IPS-NIHi7 (cell line): ENCODE data around the gene WWP2.
"Not testable (repeated sequence)": the region's sequence is repeated elsewhere in the genome, so short reads cannot be mapped to it uniquely, and the experiment has no call there.

Experiments used
- DNase-seq: peaks from one replicate; pipeline ENCODE4 v3.0.0; 2012; ENCODE audit warnings: mixed read lengths; ENCODE audit errors: extremely low spot score

WWP2 gene

GRCh38 chr16:69794486-69794885 is 32.4 kb downstream of the WWP2 start:
- no peak for DNase-seq

DNA sequence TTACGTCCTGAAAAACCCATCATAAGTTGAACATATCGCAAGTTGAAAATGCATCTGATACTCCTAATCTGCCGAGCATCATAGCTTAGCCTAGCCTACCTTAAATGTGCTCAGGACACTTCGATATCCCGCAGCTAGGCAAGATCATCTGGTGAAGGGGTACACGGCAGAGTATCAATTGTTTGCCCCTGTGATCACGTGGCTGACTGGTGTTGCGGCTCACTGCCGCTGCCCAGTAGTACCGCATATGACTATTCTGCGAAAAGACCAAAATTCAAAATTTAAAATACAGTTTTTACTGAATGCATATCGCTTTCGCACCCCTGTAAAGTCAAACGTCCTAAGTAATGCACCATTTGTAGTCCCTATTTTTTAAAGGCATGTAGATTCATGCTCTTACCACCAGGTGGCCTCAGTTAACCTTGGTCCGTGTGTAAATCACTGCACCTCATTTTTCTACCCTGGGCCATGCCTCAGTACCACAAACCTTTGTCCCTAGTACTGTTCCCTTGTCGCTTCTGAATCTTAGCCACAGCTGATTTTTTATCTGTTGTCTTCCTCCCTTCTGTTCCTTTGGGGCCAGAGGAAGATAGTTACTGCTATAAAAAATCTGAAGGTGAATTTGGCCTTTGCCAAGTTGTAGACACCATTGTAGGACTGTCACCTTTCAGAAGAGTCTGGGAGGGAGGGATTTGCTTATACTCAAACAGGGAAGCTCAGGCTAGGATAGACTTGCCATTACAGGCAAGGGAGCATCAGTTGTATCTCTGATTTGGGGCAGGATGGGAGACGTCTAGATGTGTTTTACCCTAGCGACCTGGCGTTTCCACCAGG is 34.4 kb downstream of the WWP2 start:
- peak; percentile 76 for DNase-seq

GRCh38 chr16:69798466-69798865 is 36.3 kb downstream of the WWP2 start:
- no peak for DNase-seq

GRCh38 chr16:69799611-69800031 is 37.5 kb downstream of the WWP2 start:
- no peak for DNase-seq

GRCh38 chr16:69804297-69804696 is 42.2 kb downstream of the WWP2 start:
- DNase-seq = no peak

DNA sequence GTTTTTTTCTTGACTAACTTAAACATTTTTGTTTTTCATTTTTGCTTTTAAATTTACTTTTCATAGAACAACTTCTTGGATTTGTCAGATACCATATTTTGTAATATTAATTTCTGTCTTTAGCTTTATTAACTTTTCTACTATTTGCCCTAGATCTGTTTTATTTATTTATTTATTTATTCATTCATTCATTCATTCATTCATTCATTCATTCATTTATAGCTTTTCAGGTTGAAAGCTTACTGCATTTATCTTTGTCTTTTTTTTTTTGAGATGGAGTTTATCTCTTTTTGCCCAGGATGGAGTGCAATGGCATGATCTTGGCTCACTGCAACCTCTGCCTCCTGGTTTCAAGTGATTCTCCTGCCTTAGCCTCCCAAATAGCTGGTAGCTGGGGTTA is 44.6 kb downstream of the WWP2 start:
- not testable (repeated sequence) for DNase-seq

DNA sequence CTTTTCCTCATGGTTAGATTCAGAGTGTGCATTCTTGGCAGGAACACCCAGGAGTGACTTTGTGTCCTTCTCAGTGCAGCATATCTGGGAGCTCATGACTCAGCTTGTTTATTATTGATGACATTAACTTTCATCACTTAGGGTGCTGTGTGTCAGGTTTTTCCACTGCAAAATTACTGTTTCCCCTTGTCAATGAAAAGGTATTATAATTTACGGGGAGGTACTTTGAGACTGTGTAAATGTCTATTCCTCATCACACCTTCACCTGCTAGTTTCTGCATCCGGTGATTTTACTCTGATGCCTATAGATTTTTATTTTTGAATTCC is 50.5 kb downstream of the WWP2 start:
- DNase-seq = no peak

- no peak for DNase-seq
These were observed 51.9 kb downstream of the WWP2 start for GRCh38 chr16:69814078-69814477.

DNA sequence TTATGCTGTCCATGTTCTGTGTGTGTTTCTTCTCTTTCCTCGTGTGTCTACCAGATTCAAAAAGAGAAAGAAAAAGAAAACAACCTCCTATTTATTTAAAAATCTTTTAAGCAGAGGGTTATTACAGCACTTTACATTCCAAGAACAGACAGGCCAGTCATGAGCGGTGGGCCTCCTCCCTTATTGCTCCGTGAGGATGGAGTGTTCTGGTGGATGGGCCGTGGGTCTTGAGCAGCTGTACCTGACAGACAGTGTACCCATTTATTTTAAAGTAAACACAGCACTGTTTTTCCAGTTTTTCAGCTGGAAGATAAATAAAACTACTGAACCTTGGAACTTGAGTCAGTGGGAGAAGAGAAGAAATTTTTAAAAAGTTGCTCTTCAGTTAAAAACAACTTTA is 52.4 kb downstream of the WWP2 start:
- DNase-seq = no peak

- DNase-seq = not testable (repeated sequence)
These were observed 53.2 kb downstream of the WWP2 start for GRCh38 chr16:69815216-69815883.

GRCh38 chr16:69816996-69817395 is 54.9 kb downstream of the WWP2 start:
- no peak for DNase-seq

DNA sequence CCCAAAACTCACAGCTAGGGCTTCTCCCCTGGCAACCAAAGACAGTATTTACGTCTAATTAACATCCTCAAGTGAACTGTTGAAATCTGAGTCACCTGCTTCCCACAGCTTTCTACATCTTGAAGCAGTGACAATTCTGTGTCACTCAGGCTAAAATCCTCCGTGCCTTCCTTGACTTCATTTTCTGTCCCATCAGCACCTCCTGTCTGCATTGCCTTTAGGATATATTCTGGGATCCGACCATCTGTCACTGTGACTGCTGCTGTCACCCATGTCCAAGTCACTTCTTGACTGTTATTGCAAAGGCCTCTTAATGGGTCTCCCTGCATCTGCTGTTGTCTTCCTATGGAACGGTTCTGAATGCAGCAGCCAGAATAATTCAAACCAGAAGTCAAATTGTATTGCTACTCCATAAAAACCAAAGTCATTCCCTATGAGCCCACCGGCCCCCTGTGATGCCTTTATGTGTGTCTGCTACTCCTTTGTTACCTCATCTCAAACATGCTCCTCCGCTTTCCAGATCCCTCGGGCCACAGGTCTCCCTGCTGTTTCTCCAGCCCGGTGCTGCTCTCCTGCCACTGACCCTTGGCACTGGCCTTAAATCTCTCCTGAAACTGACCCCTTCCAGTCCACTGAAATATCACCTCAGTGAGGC is 56.9 kb downstream of the WWP2 start:
- DNase-seq = peak; percentile 33

DNA sequence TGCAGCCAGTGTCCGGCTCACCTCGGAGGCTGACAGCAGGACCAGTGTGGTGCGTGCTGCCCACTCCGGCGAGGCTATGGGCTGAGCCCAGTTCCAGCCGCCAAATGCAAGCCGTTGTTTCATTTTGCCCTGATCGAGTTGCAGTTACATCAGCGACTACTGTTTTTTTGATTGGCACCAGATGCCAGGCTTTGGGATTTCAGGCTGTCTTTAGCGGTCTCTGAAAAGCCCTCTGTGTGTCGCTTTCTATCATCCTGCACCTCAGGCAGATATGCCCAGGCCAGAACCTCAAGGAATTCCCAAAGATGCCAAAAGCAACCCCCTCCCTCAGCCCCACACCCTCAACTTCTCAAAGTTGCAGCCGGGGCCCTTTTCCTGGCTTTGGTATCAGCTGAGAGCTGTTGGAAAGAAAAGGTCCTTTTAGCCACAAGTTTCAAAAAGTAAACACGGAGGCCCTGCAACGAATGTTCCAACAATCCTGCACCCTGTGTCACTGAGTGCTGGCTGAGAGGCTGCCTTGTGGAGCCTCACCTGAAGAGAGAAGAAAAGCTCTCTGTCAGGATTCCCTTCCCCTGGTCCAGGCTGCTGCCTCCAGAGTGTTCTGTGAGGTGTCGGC is 58.9 kb downstream of the WWP2 start:
- no peak for DNase-seq

GRCh38 chr16:69821844-69822173 is 59.7 kb downstream of the WWP2 start:
- no peak for DNase-seq

- no peak for DNase-seq
These were observed 60.2 kb downstream of the WWP2 start for GRCh38 chr16:69822174-69822935.

- DNase-seq = no peak
These were observed 61.9 kb downstream of the WWP2 start for GRCh38 chr16:69823831-69824563.

DNA sequence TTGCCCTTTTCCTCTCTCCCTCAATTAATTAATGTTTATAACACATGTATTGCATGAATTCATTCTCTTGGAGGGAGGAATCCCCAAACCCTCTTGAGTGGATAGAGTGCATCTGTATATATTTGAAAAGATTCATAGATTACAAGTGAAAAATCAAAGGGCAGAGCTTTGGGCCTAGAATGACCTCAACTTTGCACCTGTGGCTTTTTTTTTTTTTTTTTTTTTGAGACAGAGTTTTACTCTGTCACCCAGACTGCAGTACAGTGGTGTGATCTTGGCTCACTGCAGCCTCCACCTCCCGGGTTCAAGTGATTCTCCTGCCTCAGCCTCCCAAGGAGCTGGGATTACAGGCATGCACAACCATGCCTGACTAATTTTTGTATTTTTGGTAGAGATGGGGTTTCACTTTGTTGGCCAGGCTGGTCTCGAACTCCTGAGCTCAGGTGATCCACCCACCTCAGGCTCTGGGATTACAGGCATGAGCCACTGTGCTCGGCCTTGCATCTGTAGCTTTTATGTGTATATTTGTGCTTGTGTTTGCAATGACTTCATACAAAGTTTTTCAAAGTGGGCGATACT is 62.5 kb downstream of the WWP2 start:
- not testable (repeated sequence) for DNase-seq

GRCh38 chr16:69827524-69827923 is 65.4 kb downstream of the WWP2 start:
- DNase-seq = no peak

DNA sequence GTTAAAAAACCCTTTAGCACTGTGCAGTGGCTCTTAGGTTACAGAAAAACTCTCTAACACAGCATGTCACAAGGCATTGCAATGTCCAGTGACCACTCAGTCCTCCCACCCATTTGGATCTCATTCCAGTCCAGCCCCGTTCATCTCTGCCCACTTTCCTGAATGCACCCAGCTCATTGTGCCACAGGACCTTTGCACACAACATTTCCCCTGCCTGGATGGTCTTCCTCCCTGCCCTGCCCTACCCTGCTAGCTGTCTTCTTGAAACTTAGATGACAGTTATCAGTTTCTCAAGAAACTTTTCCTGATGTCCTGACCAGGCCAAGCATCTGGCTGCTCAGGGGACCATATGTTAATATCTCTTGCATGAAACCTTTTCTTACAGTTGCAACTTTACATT is 67.2 kb downstream of the WWP2 start:
- DNase-seq = no peak

DNA sequence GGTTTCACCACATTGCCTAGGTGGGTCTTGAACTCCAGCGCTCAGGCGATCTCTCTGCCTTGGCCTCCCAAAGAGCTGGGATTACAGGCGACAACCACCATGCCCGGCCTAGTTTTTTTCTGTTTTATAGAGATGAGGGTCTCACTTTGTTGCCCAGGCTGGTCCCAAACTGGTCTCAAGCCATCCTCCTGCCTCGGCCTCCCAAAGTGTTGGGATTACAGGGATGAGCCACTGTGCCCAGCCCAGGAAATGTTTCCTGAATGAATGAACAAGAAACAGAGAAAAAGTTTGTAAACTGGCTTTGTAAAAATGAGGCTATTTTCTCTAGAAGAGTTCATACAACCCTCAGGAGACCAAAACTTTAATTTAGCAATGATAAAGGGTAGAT is 68.0 kb downstream of the WWP2 start:
- DNase-seq = no peak
